Astrocyte (in vitro differentiated cells and primary cell): Measurements from ENCODE around the gene GPATCH2. TPM values are rescaled to one million over a fixed set of nuclear protein-coding genes. Genes with fewer than 3 reads are reported as not detected.

Experiments used
- DNase-seq: peaks from one replicate; pipeline ENCODE4 v3.0.0-alpha.2; 2010; ENCODE audit warnings: low read depth
- FAIRE-seq: peaks from 2 replicates; lab custom pipeline; 2011; peaks lifted over from hg19 to GRCh38; lab: Jason Lieb, UNC
- H2AFZ ChIP-seq: 2 replicates; pipeline ENCODE4 v1.6.0; 2012; ENCODE audit warnings: low read depth, low read length, inconsistent platforms
- H3K27ac ChIP-seq: 2 replicates; pipeline ENCODE4 v1.5.1; 2011; ENCODE audit warnings: low read depth, low read length, inconsistent platforms
- H3K27me3 ChIP-seq: 2 replicates; pipeline ENCODE4 v1.6.0; 2011; ENCODE audit warnings: low read length, inconsistent platforms; ENCODE audit not compliant: insufficient read depth
- H3K36me3 ChIP-seq: 2 replicates; pipeline ENCODE4 v1.5.1; 2011; ENCODE audit warnings: low read length, inconsistent platforms; ENCODE audit not compliant: insufficient read depth
- H3K4me1 ChIP-seq: 2 replicates; pipeline ENCODE4 v1.5.1; 2011; ENCODE audit warnings: low read length, inconsistent platforms; ENCODE audit not compliant: insufficient read depth
- H3K4me2 ChIP-seq: 2 replicates; pipeline ENCODE4 v1.6.0; 2012; ENCODE audit warnings: low read length, inconsistent platforms
- H3K4me3 ChIP-seq: 2 replicates; pipeline ENCODE4 v1.5.1; 2011; ENCODE audit warnings: low read depth, mild to moderate bottlenecking, low read length, inconsistent platforms; ENCODE audit not compliant: insufficient read depth
- H3K79me2 ChIP-seq: 2 replicates; pipeline ENCODE4 v1.6.0; 2012; ENCODE audit warnings: mild to moderate bottlenecking, low read length, inconsistent platforms; ENCODE audit not compliant: insufficient read depth
- H3K9ac ChIP-seq: 2 replicates; pipeline ENCODE4 v1.6.0; 2012; ENCODE audit warnings: mild to moderate bottlenecking, low read length, inconsistent platforms
- H3K9me3 ChIP-seq: 2 replicates; pipeline ENCODE4 v1.5.1; 2012; ENCODE audit warnings: low read depth, mild to moderate bottlenecking, low read length, inconsistent platforms; ENCODE audit not compliant: insufficient read depth
- H4K20me1 ChIP-seq: 2 replicates; pipeline ENCODE4 v1.6.0; 2012; ENCODE audit warnings: low read length, inconsistent platforms; ENCODE audit not compliant: insufficient read depth
- H3K27ac Mint-ChIP-seq: one replicate; pipeline ENCODE4 v1.8.0; 2021; ENCODE audit warnings: mild to moderate bottlenecking, mixed read lengths; ENCODE audit not compliant: unreplicated experiment
- H3K27me3 Mint-ChIP-seq: one replicate; pipeline ENCODE4 v1.8.0; 2021; ENCODE audit warnings: low read depth, mixed read lengths; ENCODE audit not compliant: unreplicated experiment
- H3K36me3 Mint-ChIP-seq: one replicate; pipeline ENCODE4 v1.8.0; 2021; ENCODE audit warnings: low read depth, mixed read lengths; ENCODE audit not compliant: unreplicated experiment
- H3K4me1 Mint-ChIP-seq: one replicate; pipeline ENCODE4 v1.8.0; 2021; ENCODE audit warnings: low read depth, mixed read lengths; ENCODE audit not compliant: unreplicated experiment
- H3K4me3 Mint-ChIP-seq: one replicate; pipeline ENCODE4 v1.8.0; 2021; ENCODE audit warnings: mild to moderate bottlenecking, moderate library complexity, mixed read lengths; ENCODE audit not compliant: unreplicated experiment
- H3K9me3 Mint-ChIP-seq: one replicate; pipeline ENCODE4 v1.8.0; 2021; ENCODE audit warnings: mild to moderate bottlenecking, mixed read lengths; ENCODE audit not compliant: unreplicated experiment
- EZH2 ChIP-seq: IDR thresholded peaks from 2 replicates; pipeline ENCODE4 v1.6.1; 2012; ENCODE audit warnings: mild to moderate bottlenecking, low read length, inconsistent platforms; ENCODE audit not compliant: insufficient read depth
- total RNA-seq: library from RNA; stranded (reverse); gene quantifications from 2 replicates; pipeline ENCODE4 v1.2.1, GENCODE V29; 2021
- TF ChIP-seq, protein P1 (sequence below): IDR thresholded peaks from 2 replicates; pipeline ENCODE4 v1.5.1; 2011; ENCODE audit warnings: low read depth, mild to moderate bottlenecking, inconsistent platforms, low read length, moderate library complexity; ENCODE audit not compliant: insufficient read depth

GPATCH2 gene
- total RNA-seq, 1 donor from 2014 or later = 14.1 TPM

DNA sequence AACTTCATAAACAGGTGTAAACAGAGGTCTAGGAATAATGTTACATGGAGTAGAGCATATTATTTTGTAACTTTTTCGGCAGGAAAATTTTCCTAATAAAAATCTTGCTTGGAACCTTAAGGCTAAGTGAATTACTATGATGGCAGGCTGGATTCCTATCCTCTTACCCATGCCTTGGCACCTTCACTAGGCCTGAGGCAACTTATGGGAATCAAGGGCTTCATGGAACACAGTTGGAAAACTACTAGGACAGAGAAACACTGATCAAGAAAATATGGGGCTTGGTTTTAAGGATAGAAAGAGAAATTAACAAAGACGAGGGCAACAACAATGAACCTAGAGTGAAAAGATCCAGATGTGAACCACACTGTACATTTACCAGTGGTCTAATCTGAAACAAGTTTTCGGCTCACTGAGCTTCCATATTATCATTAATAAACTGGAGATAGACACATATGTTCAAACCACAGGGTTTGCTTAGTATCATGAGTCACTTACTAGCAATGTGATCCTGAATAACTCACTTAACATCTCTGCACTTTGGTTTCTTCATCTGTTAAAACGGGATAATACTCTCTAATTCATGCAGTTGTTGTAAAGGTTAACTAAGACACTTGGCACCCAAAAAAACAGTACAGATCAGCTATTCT is 68.5 kb downstream of the GPATCH2 start:
- H2AFZ ChIP-seq = no peak overlapping the region
- Mint-ChIP-seq H3K27me3 (no peaks in the 10 kb centered on the region), H3K9me3 (no peaks in the 10 kb centered on the region), H3K4me3 (no peak overlapping the region), H3K36me3 (no peaks in the 10 kb centered on the region), H3K27ac (peak overlapping the region; percentile 66), H3K4me1 (peaks cover 23% of the 10 kb centered on the region)
- FAIRE-seq (peak; percentile 85), DNase-seq (peak; percentile 95)
- no peaks in the 10 kb centered on the region for H3K79me2 ChIP-seq
- H3K36me3 ChIP-seq = no peaks in the 10 kb centered on the region
- TF ChIP-seq, protein P1, sequence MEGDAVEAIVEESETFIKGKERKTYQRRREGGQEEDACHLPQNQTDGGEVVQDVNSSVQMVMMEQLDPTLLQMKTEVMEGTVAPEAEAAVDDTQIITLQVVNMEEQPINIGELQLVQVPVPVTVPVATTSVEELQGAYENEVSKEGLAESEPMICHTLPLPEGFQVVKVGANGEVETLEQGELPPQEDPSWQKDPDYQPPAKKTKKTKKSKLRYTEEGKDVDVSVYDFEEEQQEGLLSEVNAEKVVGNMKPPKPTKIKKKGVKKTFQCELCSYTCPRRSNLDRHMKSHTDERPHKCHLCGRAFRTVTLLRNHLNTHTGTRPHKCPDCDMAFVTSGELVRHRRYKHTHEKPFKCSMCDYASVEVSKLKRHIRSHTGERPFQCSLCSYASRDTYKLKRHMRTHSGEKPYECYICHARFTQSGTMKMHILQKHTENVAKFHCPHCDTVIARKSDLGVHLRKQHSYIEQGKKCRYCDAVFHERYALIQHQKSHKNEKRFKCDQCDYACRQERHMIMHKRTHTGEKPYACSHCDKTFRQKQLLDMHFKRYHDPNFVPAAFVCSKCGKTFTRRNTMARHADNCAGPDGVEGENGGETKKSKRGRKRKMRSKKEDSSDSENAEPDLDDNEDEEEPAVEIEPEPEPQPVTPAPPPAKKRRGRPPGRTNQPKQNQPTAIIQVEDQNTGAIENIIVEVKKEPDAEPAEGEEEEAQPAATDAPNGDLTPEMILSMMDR = no peak
- no peak for TF ChIP-seq EZH2
- peaks cover 17% of the 10 kb centered on the region for H3K4me1 ChIP-seq
- peak overlapping the region; percentile 24 for H3K4me3 ChIP-seq
- H3K4me2 ChIP-seq = peak overlapping the region; percentile 66
- H3K27ac ChIP-seq = peak overlapping the region; percentile 12
- H4K20me1 ChIP-seq = peaks cover 9% of the 10 kb centered on the region
- no peak overlapping the region for H3K9ac ChIP-seq
- no peaks in the 10 kb centered on the region for H3K9me3 ChIP-seq
- H3K27me3 ChIP-seq = no peaks in the 10 kb centered on the region

DNA sequence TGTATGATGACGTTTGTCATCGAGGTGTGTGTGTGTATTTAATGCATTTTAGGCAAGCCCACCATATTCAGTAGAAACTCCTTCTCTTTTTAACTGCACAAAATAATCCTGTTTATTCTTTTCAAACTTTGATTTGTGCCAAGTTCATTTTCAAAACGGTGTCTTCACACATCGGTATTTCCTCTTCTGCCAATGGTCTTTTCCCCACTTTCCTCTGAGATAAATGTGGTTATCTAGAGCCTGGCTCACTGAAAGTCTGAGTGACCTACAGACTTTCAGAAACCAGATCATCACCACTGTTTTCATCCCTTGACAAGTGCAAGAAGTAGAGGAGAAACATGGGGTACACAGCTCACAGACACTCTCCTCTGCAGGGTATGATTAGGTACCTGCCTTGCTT is 69.4 kb downstream of the GPATCH2 start:
- peak; percentile 14 for DNase-seq
- H3K79me2 ChIP-seq = no peaks in the 10 kb centered on the region
- no peak overlapping the region for H3K4me2 ChIP-seq
- H3K4me1 Mint-ChIP-seq = peaks cover 23% of the 10 kb centered on the region
- no peaks in the 10 kb centered on the region for H3K9me3 Mint-ChIP-seq
- FAIRE-seq = no peak
- no peaks in the 10 kb centered on the region for H3K36me3 Mint-ChIP-seq
- no peak overlapping the region for H3K27ac Mint-ChIP-seq
- no peaks in the 10 kb centered on the region for H3K27me3 Mint-ChIP-seq
- no peak overlapping the region for H3K9ac ChIP-seq
- H3K27me3 ChIP-seq = no peaks in the 10 kb centered on the region
- H3K27ac ChIP-seq = no peak overlapping the region
- no peaks in the 10 kb centered on the region for H3K9me3 ChIP-seq
- H3K4me3 Mint-ChIP-seq = no peak overlapping the region
- H3K36me3 ChIP-seq = no peaks in the 10 kb centered on the region
- H3K4me3 ChIP-seq = no peak overlapping the region
- TF ChIP-seq EZH2 = no peak
- TF ChIP-seq, protein P1 = no peak
- H4K20me1 ChIP-seq = peaks cover 9% of the 10 kb centered on the region
- H2AFZ ChIP-seq = no peak overlapping the region
- peaks cover 17% of the 10 kb centered on the region for H3K4me1 ChIP-seq

DNA sequence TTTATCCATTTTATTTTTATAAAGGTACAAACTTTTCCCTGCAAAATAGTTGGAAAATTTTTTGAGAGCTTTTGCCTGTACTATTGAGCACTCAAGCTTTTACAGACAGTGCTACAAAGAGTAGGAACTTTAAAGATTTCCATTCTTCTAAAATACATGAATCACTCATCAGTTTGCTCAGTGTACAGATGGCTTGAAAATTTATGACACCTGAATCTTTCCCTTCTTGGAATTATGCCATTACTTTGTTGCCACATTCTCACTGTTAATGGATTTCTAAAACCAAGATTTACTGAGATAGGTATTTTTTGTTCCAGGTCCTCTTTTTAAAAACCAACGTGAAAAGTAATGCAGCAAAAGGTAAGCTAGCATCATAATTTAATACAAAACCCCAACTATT is 76.0 kb downstream of the GPATCH2 start:
- H3K9me3 Mint-ChIP-seq = no peaks in the 10 kb centered on the region
- no peak overlapping the region for H3K9ac ChIP-seq

More for the DNA sequence above, 76.0 kb downstream of the GPATCH2 start:
- Histone ChIP-seq H3K36me3 (no peaks in the 10 kb centered on the region), H3K9me3 (no peaks in the 10 kb centered on the region), H3K4me3 (no peak overlapping the region), H4K20me1 (no peaks in the 10 kb centered on the region), H3K79me2 (no peaks in the 10 kb centered on the region), H3K27ac (no peak overlapping the region), H3K4me1 (no peaks in the 10 kb centered on the region), H3K27me3 (no peaks in the 10 kb centered on the region), H2AFZ (no peak overlapping the region), H3K4me2 (no peak overlapping the region)
- TF ChIP-seq, protein P1 = no peak
- no peak for TF ChIP-seq EZH2
- no peak overlapping the region for H3K27ac Mint-ChIP-seq
- no peaks in the 10 kb centered on the region for H3K27me3 Mint-ChIP-seq
- DNase-seq = no peak
- no peak for FAIRE-seq
- H3K4me1 Mint-ChIP-seq = peaks cover 2% of the 10 kb centered on the region
- H3K4me3 Mint-ChIP-seq = no peak overlapping the region
- no peaks in the 10 kb centered on the region for H3K36me3 Mint-ChIP-seq
